ENCODE results near the gene PARP12. TPM values are rescaled to one million over a fixed set of nuclear protein-coding genes. Genes with fewer than 3 reads are reported as not detected.

Gene PARP12
- total and polyA plus RNA-seq, 2 of the 8 experiments (the other 6 are each of a cell fraction or from before 2014, with no cell fraction given): 9.0 to 21.5 TPM

DNA sequence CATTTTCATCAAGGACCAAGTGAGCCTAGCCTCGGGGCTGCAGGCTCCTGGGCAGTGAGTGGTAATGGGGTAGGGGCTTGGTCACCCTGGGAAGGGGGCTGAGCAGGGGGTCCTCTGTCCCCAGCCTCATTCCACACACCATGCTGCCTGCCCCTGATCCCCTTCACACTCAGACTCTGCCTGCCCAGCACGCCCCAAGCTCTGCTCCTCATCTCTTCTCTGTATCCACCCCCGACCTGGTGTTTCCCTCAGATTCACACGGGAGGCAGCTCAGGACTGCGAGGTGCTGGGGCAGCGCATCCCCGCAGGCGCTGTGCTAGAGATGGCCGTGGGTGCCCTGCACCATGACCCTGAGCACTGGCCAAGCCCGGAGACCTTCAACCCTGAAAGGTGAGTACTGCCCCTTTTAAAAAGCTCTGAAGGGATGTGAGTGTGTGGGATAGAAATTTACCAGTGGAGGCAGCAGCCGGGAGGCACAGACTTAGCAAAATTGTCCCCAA lies 47.2 kb downstream of the PARP12 start:
- CTCF ChIA-PET (ENCODE audit: partially characterized antibody): interaction anchor here (1.1 to 5.0 kb wide), 2 partner anchors 10 to 17 kb away, joined by 3 to 25 read pairs; no protein-coding TSS in a partner anchor
- H2BK20ac ChIP-seq (ENCODE audit: low read length): no peak overlapping the region

More for the DNA sequence above, 47.2 kb downstream of the PARP12 start:
- no peak overlapping the region for H3K56ac ChIP-seq (replicated peaks; ENCODE audit: insufficient read length, low read depth, low read length)
- DNase-seq (ENCODE audit: low read depth in 1 of 2, low spot score in 2 of 2): no peak
- H3K14ac ChIP-seq (ENCODE audit: insufficient read length): no peak overlapping the region
- no peak overlapping the region for H2BK15ac ChIP-seq (ENCODE audit: low read length)
- no peak overlapping the region for H2BK12ac ChIP-seq (ENCODE audit: low read depth, low read length)
- no peak for FAIRE-seq
- H3K36me3 ChIP-seq (ENCODE audit: control insufficient read depth in 2 of 4, insufficient read depth in 4 of 4, low read length in 3 of 4): no peaks in the 10 kb centered on the region
- H3K4me2 ChIP-seq (ENCODE audit: insufficient read depth in 1 of 2, low read depth in 2 of 2, low read length in 2 of 2): no peak overlapping the region
- no peak overlapping the region for H4K91ac ChIP-seq (replicated peaks; ENCODE audit: insufficient read length, low read length)
- no peak overlapping the region for H3K23ac ChIP-seq (ENCODE audit: insufficient read length)
- no peak overlapping the region for H2AFZ ChIP-seq (ENCODE audit: low read length)
- H3K18ac ChIP-seq (ENCODE audit: extremely low read depth, low read length): no peak overlapping the region
- H3K23me2 ChIP-seq (ENCODE audit: low read depth, low read length): no peaks in the 10 kb centered on the region
- no peak overlapping the region for H3K9ac ChIP-seq (replicated peaks in 1 of 4; ENCODE audit: extremely low read depth in 1 of 4, low read depth in 3 of 4, low read length in 3 of 4)
- no peaks in the 10 kb centered on the region for H3K9me3 ChIP-seq (ENCODE audit: insufficient read depth in 2 of 2, low read depth in 1 of 2, low read length in 1 of 2)
- no peak overlapping the region for H4K5ac ChIP-seq (ENCODE audit: insufficient read length, low read depth, low read length)
- H3K79me2 ChIP-seq (ENCODE audit: control insufficient read depth in 1 of 2, insufficient read depth in 2 of 2, low read length in 2 of 2): no peaks in the 10 kb centered on the region
- H2BK120ac ChIP-seq (replicated peaks; ENCODE audit: low read depth, low read length): no peak overlapping the region
- H2BK5ac ChIP-seq (ENCODE audit: low read depth, low read length): no peak overlapping the region
- H3K4ac ChIP-seq (replicated peaks; ENCODE audit: insufficient read length, low read depth, low read length): no peak overlapping the region
- POLR2A ChIA-PET (ENCODE audit: partially characterized antibody): no interaction called here
- H3K4me3 ChIP-seq (ENCODE audit: extremely low read depth in 1 of 4, insufficient read depth in 2 of 4, low read depth in 3 of 4, low read length in 4 of 4): no peak overlapping the region
- H4K20me1 ChIP-seq (replicated peaks in 1 of 2; ENCODE audit: control insufficient read depth in 1 of 2, insufficient read depth in 2 of 2, low read length in 2 of 2): no peaks in the 10 kb centered on the region
- WGBS, 2 experiments (ENCODE audit: extremely low coverage in 1 of 2, insufficient coverage in 1 of 2, insufficient read length in 1 of 2, insufficient replicate concordance in 2 of 2, low coverage in 1 of 2, low lambda C conversion rate in 2 of 2, missing lambda C conversion rate in 1 of 2): 86% methylated on average over 11 of the region's 11 CpGs; no CpG with 5 or more reads in 1 of the 2 experiments
- H3K27ac ChIP-seq (ENCODE audit: low read depth, low read length): no peak overlapping the region
- no peak overlapping the region for H4K8ac ChIP-seq (ENCODE audit: extremely low read depth, insufficient read depth, low read length)
- peaks cover 0 to 1% (median 0%) of the 10 kb centered on the region in 4 experiments; a peak in 3 of 7 replicates for H3K4me1 ChIP-seq (replicated peaks in 1 of 4; ENCODE audit: control insufficient read depth in 3 of 4, insufficient read depth in 4 of 4, low read length in 3 of 4)
- H3K79me1 ChIP-seq (ENCODE audit: low read depth, low read length): no peaks in the 10 kb centered on the region
- H2AK5ac ChIP-seq (ENCODE audit: low read depth, low read length): no peak overlapping the region
- no peak for TF ChIP-seq POU5F1 (IDR thresholded peaks at IDR 0.05; ENCODE audit: low read depth, low read length)
- TF ChIP-seq, protein P1, sequence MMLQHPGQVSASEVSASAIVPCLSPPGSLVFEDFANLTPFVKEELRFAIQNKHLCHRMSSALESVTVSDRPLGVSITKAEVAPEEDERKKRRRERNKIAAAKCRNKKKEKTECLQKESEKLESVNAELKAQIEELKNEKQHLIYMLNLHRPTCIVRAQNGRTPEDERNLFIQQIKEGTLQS (IDR thresholded peaks at IDR 0.05; ENCODE audit: insufficient read depth, low read depth, low read length): no peak
- TF ChIP-seq, protein P2, sequence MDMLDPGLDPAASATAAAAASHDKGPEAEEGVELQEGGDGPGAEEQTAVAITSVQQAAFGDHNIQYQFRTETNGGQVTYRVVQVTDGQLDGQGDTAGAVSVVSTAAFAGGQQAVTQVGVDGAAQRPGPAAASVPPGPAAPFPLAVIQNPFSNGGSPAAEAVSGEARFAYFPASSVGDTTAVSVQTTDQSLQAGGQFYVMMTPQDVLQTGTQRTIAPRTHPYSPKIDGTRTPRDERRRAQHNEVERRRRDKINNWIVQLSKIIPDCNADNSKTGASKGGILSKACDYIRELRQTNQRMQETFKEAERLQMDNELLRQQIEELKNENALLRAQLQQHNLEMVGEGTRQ (IDR thresholded peaks at IDR 0.05; ENCODE audit: low read length): no peak
- TF ChIP-seq JUN (IDR thresholded peaks at IDR 0.05; ENCODE audit: low read depth, low read length): no peak
- no peak for TF ChIP-seq TEAD4 (IDR thresholded peaks at IDR 0.05; ENCODE audit: low read depth, low read length)
- no peak for TF ChIP-seq KDM1A (IDR thresholded peaks at IDR 0.05; ENCODE audit: borderline replicate concordance, low read length)
- TF ChIP-seq JUND (IDR thresholded peaks at IDR 0.05; ENCODE audit: low read length): no peak
- TF ChIP-seq SP2 (IDR thresholded peaks at IDR 0.05; ENCODE audit: low read length): no peak
- no peak for TF ChIP-seq FOSL1 (IDR thresholded peaks at IDR 0.05; ENCODE audit: insufficient read depth, low read depth, low read length)
- TF ChIP-seq, protein P3, sequence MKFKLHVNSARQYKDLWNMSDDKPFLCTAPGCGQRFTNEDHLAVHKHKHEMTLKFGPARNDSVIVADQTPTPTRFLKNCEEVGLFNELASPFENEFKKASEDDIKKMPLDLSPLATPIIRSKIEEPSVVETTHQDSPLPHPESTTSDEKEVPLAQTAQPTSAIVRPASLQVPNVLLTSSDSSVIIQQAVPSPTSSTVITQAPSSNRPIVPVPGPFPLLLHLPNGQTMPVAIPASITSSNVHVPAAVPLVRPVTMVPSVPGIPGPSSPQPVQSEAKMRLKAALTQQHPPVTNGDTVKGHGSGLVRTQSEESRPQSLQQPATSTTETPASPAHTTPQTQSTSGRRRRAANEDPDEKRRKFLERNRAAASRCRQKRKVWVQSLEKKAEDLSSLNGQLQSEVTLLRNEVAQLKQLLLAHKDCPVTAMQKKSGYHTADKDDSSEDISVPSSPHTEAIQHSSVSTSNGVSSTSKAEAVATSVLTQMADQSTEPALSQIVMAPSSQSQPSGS (IDR thresholded peaks at IDR 0.05; ENCODE audit: low read length): no peak
- no peaks in the 10 kb centered on the region for H3K27me3 ChIP-seq (replicated peaks in 1 of 4; ENCODE audit: control insufficient read depth in 3 of 4, extremely low read depth in 1 of 4, insufficient read depth in 3 of 4, low read length in 3 of 4)

Data from H1 (cell line).